Lower leg skin (tissue), 4 donors: ENCODE data around the gene GPR55. TPM values are rescaled to one million over a fixed set of nuclear protein-coding genes. Genes with fewer than 3 reads are reported as not detected.
A peak's percentile ranks its signal among the peaks of the same experiment; 100 is the strongest.

Experiments
- DNase-seq, 2 donors: peaks; one replicate each; pipeline ENCODE4 v3.0.0-alpha.2; 2019; ENCODE audit warnings: low spot score in 2 of 2
- H3K4me3 ChIP-seq: fragments of 200-600 bp; sonication (generic); 2 replicates; pipeline ENCODE4 v1.5.1; 2017; ENCODE audit warnings: mild to moderate bottlenecking, low read depth; ENCODE audit not compliant: poor library complexity, severe bottlenecking
- CTCF ChIP-seq, 3 donors: fragments of 450-650 bp; IDR thresholded peaks; one replicate each; pipeline ENCODE4 v1.5.1; 2016; ENCODE audit warnings: antibody characterized with exemption in 3 of 3, mild to moderate bottlenecking in 3 of 3, moderate library complexity in 2 of 3
- POLR2A ChIP-seq, 2 donors: fragments of 450-650 bp; IDR thresholded peaks; one replicate each; pipeline ENCODE4 v1.6.1; 2016 to 2017; ENCODE audit warnings: antibody characterized with exemption in 2 of 2, mild to moderate bottlenecking in 1 of 2, moderate library complexity in 1 of 2
- WGBS, 2 donors: methylation state at CpG; one replicate each; pipeline ENCODE4 v1.1.5; 2018; 5-methylcytosine and 5-hydroxymethylcytosine counted together
- intact Hi-C: fragments of 100-400 bp; cut with DNase I; formaldehyde crosslinking; loops from one replicate; pipeline ENCODE4 v1.15.0; 2023; ENCODE audit warnings: low total_unique reads
- total RNA-seq, 4 donors: library from RNA; depleted of rRNA; stranded (reverse); fragments of >200 nt; gene quantifications; one replicate each; pipeline ENCODE4 v1.1.0, GENCODE V29; 2016

GPR55 gene
- total RNA-seq, 4 donors from 2014 or later, result 0.30 TPM; not detected in 3

- intact Hi-C loops, result no loop called here
- WGBS, 2 donors, result 71 to 74% methylated on average over 5 of the region's 5 CpGs
- no peak overlapping the region for H3K4me3 ChIP-seq
- TF ChIP-seq CTCF (IDR thresholded peaks at IDR 0.05), result no peak
- TF ChIP-seq POLR2A (IDR thresholded peaks at IDR 0.05), result no peak
- DNase-seq, result no peak
Observed at GRCh38 chr2:230886206-230886605, 38.8 kb downstream of the GPR55 start.

GRCh38 chr2:230885463-230886130 is 39.4 kb downstream of the GPR55 start:
- TF ChIP-seq POLR2A (IDR thresholded peaks at IDR 0.05) (no peak), CTCF (IDR thresholded peaks at IDR 0.05) (no peak)
- H3K4me3 ChIP-seq, result no peak overlapping the region
- WGBS, 2 donors, result 62 to 63% methylated on average over 11 of the region's 11 CpGs
- intact Hi-C loops, result no loop called here
- no peak for DNase-seq

- H3K4me3 ChIP-seq, result no peak overlapping the region
- 85 to 92% methylated on average over 7 of the region's 7 CpGs for WGBS, 2 donors
- TF ChIP-seq CTCF (IDR thresholded peaks at IDR 0.05) (no peak), POLR2A (IDR thresholded peaks at IDR 0.05) (no peak)
- DNase-seq, result no peak
- intact Hi-C loops, result no loop called here
Observed at GRCh38 chr2:230881840-230882239, 43.2 kb downstream of the GPR55 start.

GRCh38 chr2:230879891-230880290 is 45.2 kb downstream of the GPR55 start:
- no peak overlapping the region for H3K4me3 ChIP-seq
- no peak for DNase-seq
- TF ChIP-seq CTCF (IDR thresholded peaks at IDR 0.05), result no peak
- no peak for TF ChIP-seq POLR2A (IDR thresholded peaks at IDR 0.05)
- WGBS, 2 donors, result 94% methylated on average over 9 of the region's 9 CpGs
- intact Hi-C loops, result no loop called here

GRCh38 chr2:230879271-230879882 is 45.7 kb downstream of the GPR55 start:
- no peak overlapping the region for H3K4me3 ChIP-seq
- no peak for TF ChIP-seq POLR2A (IDR thresholded peaks at IDR 0.05)
- no peak for TF ChIP-seq CTCF (IDR thresholded peaks at IDR 0.05)
- peak in 1 of 2 donors; percentile 70 for DNase-seq
- WGBS, 2 donors, result 55 to 70% methylated on average over 9 to 10 of the region's 11 CpGs
- intact Hi-C loops, result no loop called here
